GM18951 (cell line): ENCODE measurements around the gene TTC8.
"Not testable (repeated sequence)": the region's sequence is repeated elsewhere in the genome, so short reads cannot be mapped to it uniquely, and the experiment has no call there.

Source experiments
- POLR2A ChIP-seq: IDR thresholded peaks from 4 replicates; pipeline ENCODE4 v1.6.1; 2011; ENCODE audit warnings: mild to moderate bottlenecking; ENCODE audit not compliant: insufficient read length, insufficient read depth; ENCODE audit errors: extremely low read depth
- in situ Hi-C: fragments of 300-500 bp; cut with MboI; formaldehyde crosslinking; loops from one replicate; pipeline ENCODE4 v1.12.0; 2022; ENCODE audit warnings: low sequenced_read_pairs, mixed read lengths, inconsistent platforms; ENCODE audit not compliant: unreplicated experiment

The TTC8 gene

DNA sequence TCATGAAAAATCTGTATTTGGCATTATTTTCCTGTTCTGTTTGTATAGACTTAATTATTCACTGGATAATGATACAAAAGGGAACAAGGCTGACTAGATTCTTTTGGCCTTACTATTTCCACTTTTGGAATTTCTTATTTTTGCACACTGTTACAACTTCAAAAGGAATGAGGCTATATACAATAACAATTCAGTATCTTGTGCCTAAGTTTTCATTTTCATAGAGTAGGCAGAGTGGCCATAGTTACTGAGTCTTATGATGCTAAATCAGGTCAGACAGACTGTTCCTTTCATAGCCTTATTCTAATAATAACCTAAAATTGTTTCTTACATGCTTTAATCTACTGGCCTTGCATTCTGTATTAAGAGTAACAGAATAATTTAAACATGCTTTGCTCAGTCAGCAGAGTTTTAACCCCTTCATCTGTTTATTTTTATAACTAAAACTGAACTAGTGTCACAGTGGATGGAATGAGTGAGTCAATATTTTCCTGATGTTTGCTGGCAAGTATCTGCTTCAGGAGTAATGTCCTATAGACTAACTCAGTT is 10.5 kb downstream of the TTC8 start:
- in situ Hi-C loops: no loop called here
- no peak for TF ChIP-seq POLR2A

DNA sequence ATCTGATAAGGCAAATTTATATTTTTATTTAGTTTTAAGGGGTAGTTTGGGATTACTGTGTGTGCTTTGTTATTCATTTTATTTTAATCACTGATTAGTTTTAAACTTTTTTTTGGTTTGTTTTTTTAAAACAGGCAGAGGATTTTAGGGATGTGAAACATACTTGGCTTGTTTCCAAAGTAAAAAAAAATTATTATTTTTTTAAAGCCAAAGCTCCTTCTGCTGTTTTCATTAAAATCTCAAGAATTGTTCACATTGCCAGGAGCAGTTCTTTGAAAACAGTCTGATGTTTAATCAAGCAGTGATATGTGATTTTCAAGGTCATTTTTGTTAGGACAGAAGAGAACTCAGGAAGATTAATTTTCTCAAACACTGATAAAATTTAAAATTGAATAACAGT is 11.2 kb downstream of the TTC8 start:
- TF ChIP-seq POLR2A: no peak
- in situ Hi-C loops: no loop called here

DNA sequence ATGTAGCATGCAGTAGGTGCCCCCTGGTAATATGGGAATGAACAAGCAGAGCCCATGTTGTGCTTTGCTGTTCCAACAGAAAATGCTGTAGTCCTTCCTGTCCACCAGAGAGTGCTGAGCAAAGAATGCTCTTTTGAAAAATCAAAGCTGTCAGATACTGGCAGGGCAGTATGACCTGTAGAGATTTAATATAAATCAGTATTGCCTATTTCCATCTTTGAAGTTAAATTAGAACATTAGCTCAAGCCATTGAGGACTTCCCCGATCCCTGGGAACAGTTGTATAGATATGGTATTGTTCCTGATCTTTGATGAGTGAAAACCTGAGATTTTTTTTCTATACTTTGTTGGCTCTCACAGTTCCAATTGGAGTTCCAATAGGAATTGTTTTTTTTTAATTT is 13.0 kb downstream of the TTC8 start:
- in situ Hi-C loops: no loop called here
- TF ChIP-seq POLR2A: no peak

DNA sequence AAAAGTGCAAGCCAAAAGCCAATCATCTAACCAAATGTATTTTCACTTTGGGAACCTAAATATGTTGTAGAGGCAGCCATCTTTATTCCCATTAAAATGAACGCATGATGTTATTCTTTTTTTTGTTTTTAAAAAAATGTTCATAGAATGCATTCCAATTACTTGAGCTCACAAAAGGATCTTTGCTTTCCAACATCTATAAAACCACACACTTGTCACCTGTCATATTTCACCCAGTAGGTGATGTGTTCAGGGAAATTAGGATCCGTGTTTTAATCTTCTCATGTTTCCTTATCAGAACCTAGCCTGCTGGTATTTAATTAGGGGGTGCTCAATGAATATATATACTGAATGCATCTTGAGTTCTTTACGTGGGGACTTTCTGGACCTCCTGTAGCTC is 13.6 kb downstream of the TTC8 start:
- in situ Hi-C loops: no loop called here

DNA sequence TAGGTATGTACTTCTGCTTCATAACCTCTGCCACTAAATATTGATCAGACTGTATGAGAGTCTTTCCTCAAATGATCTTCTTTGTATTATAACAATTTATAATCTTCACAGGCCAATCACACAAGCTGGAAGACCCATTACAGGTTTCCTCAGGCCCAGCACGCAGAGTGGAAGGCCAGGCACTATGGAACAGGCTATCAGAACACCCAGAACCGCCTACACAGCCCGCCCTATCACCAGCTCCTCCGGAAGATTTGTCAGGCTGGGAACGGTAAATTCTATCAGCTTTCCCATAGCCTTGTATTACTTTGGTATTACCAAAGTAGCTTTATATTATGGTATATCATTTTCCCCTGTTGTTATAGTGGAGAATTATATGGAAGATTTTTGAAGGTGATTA is 16.5 kb downstream of the TTC8 start:
- in situ Hi-C loops: no loop called here
- TF ChIP-seq POLR2A: no peak

More for the DNA sequence above, 13.6 kb downstream of the TTC8 start:
- no peak for TF ChIP-seq POLR2A

DNA sequence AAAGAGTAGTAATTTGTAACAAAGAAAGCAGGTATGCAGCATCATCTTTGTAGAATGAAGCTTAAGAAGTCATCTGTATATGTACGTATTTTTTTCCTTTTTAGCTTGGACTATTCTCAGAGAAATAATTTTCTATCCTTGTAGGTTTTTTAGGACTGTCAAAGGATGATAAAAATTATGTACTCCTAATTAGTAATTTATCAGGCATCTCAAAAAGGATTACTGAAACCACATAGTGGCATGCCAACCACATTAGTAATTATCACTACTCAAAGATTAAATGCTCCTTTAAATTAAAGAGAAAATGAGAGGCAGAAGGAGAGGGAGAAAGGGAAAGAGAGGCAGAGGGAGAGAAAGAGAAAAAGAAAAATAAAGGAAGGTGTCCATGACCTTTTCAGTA is 17.3 kb downstream of the TTC8 start:
- no peak for TF ChIP-seq POLR2A
- in situ Hi-C loops: no loop called here

DNA sequence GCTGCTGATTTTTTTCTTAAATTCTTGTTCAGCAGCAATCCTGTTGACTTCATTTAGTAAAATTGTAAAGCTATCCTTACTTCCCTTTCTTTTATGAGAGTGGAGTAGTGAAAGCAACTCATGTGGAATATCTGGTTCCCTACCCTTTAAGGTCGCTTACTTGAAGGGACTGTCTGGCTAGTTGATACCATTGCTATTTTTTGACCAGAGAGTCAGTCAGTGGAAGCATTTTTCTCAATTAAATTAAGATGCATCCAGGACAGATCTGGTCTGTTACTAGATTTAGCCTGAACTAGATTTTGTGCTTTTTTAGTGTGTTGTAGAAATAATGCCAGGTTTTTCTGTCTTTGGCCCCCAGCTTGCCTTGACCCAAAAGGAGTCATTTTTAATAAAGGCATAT is 18.0 kb downstream of the TTC8 start:
- no peak for TF ChIP-seq POLR2A
- in situ Hi-C loops: no loop called here

DNA sequence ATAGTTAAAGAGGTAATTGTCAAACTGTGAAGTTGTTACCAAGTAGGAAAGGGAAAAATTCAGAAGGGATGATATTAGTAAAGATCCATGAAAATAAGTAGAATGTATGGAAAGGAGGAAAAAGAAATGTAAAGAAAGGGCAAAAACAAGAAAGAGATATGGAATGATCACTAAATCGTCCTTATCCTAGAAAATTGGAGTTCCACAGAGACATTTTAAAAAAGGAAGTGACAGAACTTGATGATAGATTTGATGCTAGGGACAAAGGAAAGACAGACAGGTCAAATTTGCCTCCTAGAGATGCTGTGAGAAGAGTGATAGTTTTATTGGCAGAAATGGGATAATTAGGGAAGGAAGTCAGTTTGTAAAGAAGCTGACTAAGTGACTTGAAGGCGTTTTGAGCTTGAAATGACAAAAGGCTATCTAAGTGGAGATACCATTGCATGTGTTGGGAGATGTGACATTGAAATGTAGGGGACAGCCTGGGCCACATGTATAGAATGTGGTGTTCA is 20.6 kb downstream of the TTC8 start:
- TF ChIP-seq POLR2A: no peak

DNA sequence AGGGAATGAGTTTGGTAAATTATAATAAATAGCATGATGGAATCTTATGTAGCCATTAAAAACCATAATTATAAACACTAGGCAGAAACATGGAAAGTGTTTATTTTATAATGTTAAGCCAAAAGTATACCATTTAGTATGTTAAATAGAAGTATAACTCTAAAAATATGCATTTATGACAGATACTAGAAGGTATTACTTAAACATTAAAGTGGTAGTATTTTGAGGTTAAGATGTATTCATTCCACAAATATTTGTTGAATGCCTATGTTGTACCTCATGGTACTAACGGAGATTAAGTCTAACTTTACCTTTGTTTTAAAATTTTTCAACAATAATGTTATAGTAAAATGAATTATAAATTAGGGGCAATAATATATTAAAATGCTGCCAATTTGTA is 24.1 kb downstream of the TTC8 start:
- in situ Hi-C loops: no loop called here
- no peak for TF ChIP-seq POLR2A

More for the DNA sequence above, 20.6 kb downstream of the TTC8 start:
- in situ Hi-C loops: no loop called here

DNA sequence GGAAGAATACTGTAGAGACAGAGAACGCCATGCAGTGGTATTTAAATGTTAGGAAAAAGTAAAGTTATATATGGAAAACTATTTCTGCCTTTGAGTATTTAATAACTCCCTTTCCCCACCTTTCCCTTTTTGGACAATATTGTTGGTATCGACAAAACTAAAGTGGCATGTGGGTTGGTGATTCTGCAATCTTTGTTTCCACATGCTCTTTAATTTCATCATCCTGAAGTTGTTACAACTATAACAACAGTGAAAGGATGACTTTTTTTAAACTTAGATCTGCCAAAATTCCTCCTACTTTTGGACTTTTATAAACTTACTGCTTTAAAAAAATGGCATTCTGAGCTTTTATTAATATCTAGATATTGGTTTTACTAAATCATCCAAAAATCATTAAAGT is 25.3 kb downstream of the TTC8 start:
- in situ Hi-C loops: no loop called here
- no peak for TF ChIP-seq POLR2A

DNA sequence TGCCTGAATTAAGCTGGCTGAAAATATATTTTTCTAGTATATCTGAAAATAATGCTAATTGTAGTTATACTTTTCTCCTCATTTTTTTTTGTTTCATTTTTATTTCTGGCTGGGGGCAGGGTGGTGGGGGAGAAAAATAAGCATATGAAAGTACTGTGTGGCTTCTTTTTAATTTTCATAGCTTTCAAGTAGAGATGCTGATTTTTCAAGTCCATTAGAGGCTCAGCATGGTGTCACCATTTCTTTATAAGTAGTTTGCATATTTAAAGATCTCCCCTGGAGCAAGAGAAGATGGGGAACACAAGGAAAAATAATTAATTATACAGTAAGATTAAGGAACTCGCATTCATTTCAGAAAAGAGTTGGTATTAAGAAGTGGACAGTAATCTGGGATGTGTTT is 27.1 kb downstream of the TTC8 start:
- TF ChIP-seq POLR2A: no peak
- in situ Hi-C loops: no loop called here

DNA sequence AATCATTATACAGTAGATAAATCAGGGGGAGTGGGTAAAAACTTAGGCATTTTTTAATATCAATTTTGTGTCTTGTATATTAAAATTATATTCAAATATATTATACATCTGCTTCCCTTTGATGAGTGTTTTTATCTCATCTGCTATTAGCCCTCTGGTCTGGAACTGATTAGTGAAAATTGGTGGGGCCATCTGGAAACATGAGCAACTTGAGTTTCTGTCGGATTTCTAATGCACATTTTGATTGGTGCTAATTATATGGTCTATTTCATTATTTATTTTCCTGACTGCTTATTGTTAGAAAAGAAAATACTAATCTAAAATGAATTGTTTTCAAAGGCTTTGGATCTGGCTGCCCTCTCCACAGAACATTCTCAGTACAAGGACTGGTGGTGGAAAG is 28.2 kb downstream of the TTC8 start:
- TF ChIP-seq POLR2A: no peak
- in situ Hi-C loops: no loop called here

DNA sequence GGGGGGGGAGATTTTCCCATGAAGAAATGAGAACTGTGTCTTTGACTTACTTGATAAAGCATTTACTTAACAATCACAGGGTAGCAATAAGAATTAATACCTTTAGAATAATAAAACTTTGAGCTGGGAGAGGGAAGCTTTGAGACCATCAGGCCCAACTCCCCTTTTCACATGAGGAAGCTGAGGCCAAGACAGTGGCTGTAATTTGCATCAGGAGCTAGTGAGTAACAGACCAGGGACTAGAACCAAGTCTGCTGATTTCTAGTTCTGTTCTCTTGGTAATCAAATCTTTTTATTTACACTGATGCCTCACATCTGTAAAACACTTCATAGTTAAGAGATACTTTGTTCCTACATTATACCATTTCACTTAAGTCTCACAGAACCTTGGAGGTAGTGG is 28.7 kb downstream of the TTC8 start:
- in situ Hi-C loops: no loop called here
- TF ChIP-seq POLR2A: no peak

DNA sequence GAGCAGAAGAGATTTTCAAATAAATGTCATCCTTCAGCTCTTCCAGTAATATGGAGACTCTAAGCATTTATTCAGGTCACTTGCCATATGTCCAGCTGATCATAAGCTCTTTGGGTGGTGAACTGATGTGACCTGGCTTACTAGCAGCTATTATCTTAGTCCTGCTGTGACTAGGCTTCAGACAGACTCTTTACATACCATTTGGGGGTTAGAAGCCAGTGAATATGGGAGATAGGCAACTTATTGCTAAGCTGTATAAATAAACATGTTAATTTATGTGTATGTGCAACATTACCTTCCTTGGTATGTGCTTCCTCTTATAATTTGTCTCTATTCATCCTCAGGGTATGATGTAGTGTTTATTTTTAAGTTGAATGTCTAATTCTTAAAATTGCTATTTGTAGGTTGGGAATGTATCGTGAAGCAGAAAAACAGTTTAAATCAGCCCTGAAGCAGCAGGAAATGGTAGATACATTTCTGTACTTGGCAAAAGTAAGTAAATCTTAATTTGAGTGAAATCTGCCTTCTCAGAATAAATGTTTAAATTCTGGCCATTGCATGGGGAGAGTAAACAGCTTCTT is 32.4 kb downstream of the TTC8 start:
- in situ Hi-C loops: no loop called here
- no peak for TF ChIP-seq POLR2A

DNA sequence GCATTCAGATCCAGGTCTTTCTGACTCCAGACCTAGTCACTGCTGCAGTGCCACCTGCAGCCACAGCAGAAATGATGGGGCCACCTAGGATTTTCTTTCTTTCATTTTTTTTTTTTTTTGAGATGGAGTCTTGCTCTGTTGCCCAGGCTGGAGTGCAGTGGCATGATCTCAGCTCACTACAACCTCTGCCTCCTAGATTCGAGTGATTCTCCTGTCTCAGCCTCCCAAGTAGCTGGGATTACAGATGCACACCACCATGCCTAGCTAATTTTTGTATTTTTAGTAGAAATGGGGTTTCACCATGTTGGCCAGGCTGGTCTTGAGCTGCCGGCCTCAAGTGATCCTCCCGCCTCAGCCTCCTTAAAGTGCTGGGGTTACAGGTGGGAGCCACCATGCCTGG is 33.4 kb downstream of the TTC8 start:
- in situ Hi-C loops: not testable (repeated sequence)

DNA sequence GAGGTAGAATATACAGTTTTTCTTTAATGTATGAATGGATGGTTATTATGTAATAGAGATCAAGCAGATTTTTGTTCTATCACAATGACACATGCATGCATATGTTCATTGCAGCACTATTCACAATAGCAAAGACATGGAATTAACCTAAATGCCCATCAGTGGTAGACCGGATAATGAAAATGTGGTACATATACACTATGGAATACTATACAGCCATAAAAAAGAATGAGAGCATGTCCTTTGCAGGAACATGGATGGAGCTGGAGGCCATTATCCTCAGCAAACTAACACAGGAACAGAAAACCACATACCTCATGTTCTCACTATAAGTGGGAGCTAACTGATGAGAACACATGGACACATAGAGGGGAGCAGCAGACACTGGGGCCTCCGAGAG is 34.7 kb downstream of the TTC8 start:
- in situ Hi-C loops: not testable (repeated sequence)
